Regular cardiac myocyte (primary cell): ENCODE results near the gene SMPD2. TPM values are rescaled to one million over a fixed set of nuclear protein-coding genes. Genes with fewer than 3 reads are reported as not detected.

Source experiments
- total RNA-seq: library from RNA; depleted of rRNA; stranded (reverse); fragments of >200 nt; gene quantifications from 2 replicates; pipeline ENCODE4 v1.2.3, GENCODE V29; 2014

The SMPD2 gene
- total RNA-seq: 7.7 and 9.0 TPM in 2 replicates

GRCh38 chr6:109440331-109441068 lies at the start of gene SMPD2, which contains the start of gene PPIL6:
SMPD2 (plus strand) TSS chr6:109440724; CDS start chr6:109441122, 398 bp downstream.
PPIL6 (minus strand) TSS chr6:109440628; CDS start chr6:109440590, 38 bp downstream.

GRCh38 chr6:109455437-109456110 lies 15.1 kb downstream of the SMPD2 start, which contains the start of gene MICAL1:
MICAL1 (minus strand) TSS chr6:109455772; CDS start chr6:109454196, 1,576 bp downstream.

GRCh38 chr6:109482905-109483734 lies 42.6 kb downstream of the SMPD2 start, which contains the start of gene ZBTB24:
ZBTB24 (minus strand) TSS chr6:109483219; CDS start chr6:109482026, 1,193 bp downstream.

Other genes starting within 250 kb of the SMPD2 start
- gene CD164, start 58.3 kb upstream of the SMPD2 start, total RNA-seq: 136 and 180 TPM in 2 replicates
- gene PPIL6, start 96 bp upstream of the SMPD2 start, total RNA-seq: 1.9 and 6.5 TPM in 2 replicates
- gene MICAL1, start 15.0 kb downstream of the SMPD2 start, total RNA-seq: 37.2 and 40.3 TPM in 2 replicates
- gene ZBTB24, start 42.5 kb downstream of the SMPD2 start, total RNA-seq: 6.5 and 8.1 TPM in 2 replicates